ENCODE results near the gene UBASH3B.

- TF ChIP-seq CTCF (IDR thresholded peaks at IDR 0.05): no peak
- TF ChIP-seq POLR2A (IDR thresholded peaks at IDR 0.05): no peak
These were observed 147.4 kb downstream of the UBASH3B start for GRCh38 chr11:122802876-122803275.
